Activated naive CD4-positive, alpha-beta T cell treated with anti-CD3 and anti-CD28 coated beads, Interleukin-2, amount 50 U/mL, for 72 hours (primary cell): Measurements from ENCODE around the gene MISFA. TPM values are rescaled to one million over a fixed set of nuclear protein-coding genes. Genes with fewer than 3 reads are reported as not detected.
A peak's percentile ranks its signal among the peaks of the same experiment; 100 is the strongest.

Source experiments
- ATAC-seq, 2 donors: fragments of 150-1000 bp; cut with Tn5 transposase; 2 replicates each; pipeline ENCODE4 v1.10.0; 2021; ENCODE audit warnings: mild to moderate bottlenecking in 2 of 2, moderate library complexity in 2 of 2
- DNase-seq, 2 donors: peaks; one replicate each; pipeline ENCODE4 v3.0.0; 2021 to 2022; ENCODE audit warnings: low spot score in 2 of 2
- H3K27ac Mint-ChIP-seq, 2 donors: one replicate each; pipeline ENCODE4 v1.8.0; 2022; ENCODE audit warnings: mild to moderate bottlenecking in 2 of 2, mixed read lengths in 2 of 2
- H3K36me3 Mint-ChIP-seq, 2 donors: one replicate each; pipeline ENCODE4 v1.8.0; 2022; ENCODE audit warnings: mixed read lengths in 2 of 2
- H3K9me3 Mint-ChIP-seq, 2 donors: one replicate each; pipeline ENCODE4 v1.8.0; 2022; ENCODE audit warnings: mixed read lengths in 2 of 2
- total RNA-seq, 2 donors: library from RNA; stranded (reverse); gene quantifications; one replicate each; pipeline ENCODE4 v1.2.3, GENCODE V29; 2022

MISFA gene
- total RNA-seq, 2 donors from 2014 or later = 0.93 to 4.0 TPM

GRCh38 chr11:18650859-18651557 is 51.4 kb downstream of the MISFA start:
- DNase-seq (peak in 1 of 2 donors; percentile 61), ATAC-seq (peak; percentile 68 to 78)

More at GRCh38 chr11:18650859-18651557, 51.4 kb downstream of the MISFA start:
- Mint-ChIP-seq H3K27ac (peak overlapping the region in 1 of 2 donors; percentile 11), H3K9me3 (no peaks in the 10 kb centered on the region), H3K36me3 (no peaks in the 10 kb centered on the region)

Other genes starting within 250 kb of the MISFA start
- 1,000 to 10,000 TPM in 1 of 2 donors, 100 to 1,000 TPM in 1; 979 to 2,196 TPM for gene LDHA, start 205.2 kb upstream of the MISFA start, total RNA-seq
- gene LDHC, start 187.5 kb upstream of the MISFA start, total RNA-seq = not detected
- not detected for gene LDHAL6A, start 143.9 kb upstream of the MISFA start, total RNA-seq
- gene TSG101, start 72.8 kb upstream of the MISFA start, total RNA-seq = 10 to 100 TPM; 34.0 to 45.0 TPM
- 10 to 100 TPM; 11.3 to 17.8 TPM for gene UEVLD, start 11.1 kb upstream of the MISFA start, total RNA-seq
- gene SPTY2D1, start 34.6 kb downstream of the MISFA start, total RNA-seq = 10 to 100 TPM; 15.5 to 30.5 TPM
- 1 to 10 TPM in 1 of 2 donors, under 1 TPM in 1; 0.16 to 1.5 TPM for gene TMEM86A, start 99.0 kb downstream of the MISFA start, total RNA-seq
- gene IGSF22, start 126.4 kb downstream of the MISFA start, total RNA-seq = under 1 TPM; 0.19 to 0.36 TPM
- gene PTPN5, start 192.0 kb downstream of the MISFA start, total RNA-seq = not detected